HG03565 (cell line): ENCODE results near the gene MYO5A.
"Not testable (repeated sequence)": the region's sequence is repeated elsewhere in the genome, so short reads cannot be mapped to it uniquely, and the experiment has no call there.

Experiments
- ATAC-seq: cut with Tn5 transposase; IDR thresholded peaks from one replicate; pipeline ENCODE4 v1.9.1; 2021; ENCODE audit warnings: mild to moderate bottlenecking, moderate library complexity; ENCODE audit not compliant: unreplicated experiment

MYO5A gene

DNA sequence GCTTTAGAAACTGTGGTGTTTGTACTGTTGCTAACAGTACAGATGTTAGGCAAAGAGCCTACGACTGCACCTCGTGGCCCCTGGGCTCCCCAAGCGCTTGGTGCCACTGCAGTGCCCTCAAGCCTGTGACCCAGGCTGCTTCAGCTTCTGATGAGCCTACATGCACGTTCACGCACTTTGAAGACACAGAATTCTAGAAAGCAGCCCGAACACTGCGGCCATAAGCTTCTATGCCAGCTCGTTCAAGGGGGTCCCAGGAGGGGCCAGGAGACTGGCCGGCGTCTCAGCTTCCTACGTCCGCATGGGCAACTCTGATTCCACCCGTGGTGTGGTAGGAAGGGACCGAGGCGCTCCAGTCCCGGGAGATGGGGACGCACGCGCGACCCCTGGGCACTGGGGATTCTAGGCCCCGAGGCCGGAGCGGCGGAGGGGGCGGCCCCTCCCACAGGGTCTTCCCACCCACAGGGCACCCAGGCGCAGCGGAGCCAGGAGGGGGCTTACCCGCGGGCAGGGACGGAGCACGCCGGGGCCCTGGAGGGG is 233.7 kb downstream of the MYO5A start:
- ATAC-seq: no peak

DNA sequence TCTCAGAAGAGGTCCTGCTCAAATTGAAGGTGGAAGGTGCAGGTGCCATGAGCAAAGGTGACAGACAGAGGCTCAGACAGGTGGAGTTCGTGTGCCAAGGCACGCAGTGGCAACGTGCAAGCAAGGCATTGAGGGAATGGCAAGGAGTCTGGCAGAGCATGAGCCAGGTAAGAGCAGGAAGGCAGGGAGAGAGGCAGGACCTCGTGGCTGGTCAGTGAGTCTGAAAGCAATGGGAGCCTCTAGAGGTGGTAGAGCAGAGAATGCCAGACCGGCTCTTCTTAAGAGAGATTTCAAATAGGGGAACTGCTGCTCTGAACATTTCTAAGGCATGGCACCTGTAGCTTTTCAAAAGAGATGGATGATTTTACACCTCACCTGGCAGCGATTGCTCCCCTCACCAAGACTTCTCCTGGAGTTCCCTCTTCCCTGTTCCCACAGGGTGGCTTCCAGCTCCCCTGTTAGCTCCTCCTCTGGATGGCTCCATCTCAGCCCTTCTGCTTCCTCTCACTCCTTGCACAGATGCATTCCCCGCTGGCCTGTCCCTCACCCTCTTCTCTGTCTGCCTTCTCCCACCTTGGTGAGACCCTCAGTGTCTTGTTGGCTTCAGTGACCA is 235.8 kb downstream of the MYO5A start:
- ATAC-seq: no peak

DNA sequence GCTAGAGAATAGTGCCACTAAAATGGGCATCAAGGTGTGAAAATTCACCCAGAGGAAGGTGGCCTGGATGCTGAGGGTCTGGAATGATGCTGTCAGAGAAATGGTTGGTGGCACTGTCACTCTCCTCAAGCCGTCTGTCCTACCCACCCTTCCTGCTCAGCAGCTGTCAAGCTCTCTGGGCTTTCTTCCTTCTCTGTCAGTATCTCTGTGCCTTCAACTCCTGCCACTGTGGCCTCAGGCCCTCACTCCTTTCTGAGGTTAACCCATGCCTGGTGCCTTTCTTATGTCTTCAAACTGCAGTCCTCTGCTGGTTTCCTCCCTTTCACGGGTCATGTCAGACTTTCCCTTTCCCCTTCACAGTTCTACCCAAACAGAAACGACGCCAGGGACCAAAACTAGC is 237.5 kb downstream of the MYO5A start:
- no peak for ATAC-seq

DNA sequence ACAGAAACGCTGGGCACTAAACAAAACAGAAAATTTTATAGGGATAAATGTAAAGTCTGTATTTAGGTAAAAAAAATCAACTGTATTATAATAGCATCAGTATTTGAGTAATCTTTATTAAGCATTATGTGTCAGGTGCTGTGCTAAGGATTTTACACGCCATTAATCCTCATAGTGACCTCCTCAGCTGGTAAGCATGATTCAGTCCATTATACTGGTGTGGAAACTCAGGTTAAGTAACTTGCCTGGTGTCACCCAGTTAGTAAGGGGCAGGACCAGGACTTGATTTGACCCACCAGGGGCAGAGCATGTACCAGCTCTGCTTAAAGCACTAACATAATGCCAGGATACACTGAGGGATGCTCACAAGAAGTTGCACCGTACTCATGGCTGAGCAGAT is 237.9 kb downstream of the MYO5A start:
- no peak for ATAC-seq

DNA sequence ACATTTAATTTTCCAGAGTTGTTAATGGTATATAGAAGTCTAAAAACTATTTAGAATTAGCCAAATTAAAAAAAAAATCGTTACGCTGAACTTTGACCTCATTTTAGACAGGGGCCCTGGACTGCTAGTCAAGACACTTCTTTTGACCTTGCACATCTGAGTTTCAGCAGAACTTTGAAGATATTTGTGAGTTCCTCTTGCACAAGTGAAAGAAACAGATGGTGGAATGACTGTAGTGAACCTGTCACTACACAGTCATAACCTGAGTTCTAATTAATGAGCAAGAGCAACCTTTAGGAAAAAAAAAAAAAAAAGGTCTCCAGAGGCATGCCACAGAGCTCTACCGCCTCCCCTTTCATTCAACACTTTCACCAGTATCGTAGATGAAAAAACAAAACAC is 238.4 kb downstream of the MYO5A start:
- peak; percentile 60 for ATAC-seq

DNA sequence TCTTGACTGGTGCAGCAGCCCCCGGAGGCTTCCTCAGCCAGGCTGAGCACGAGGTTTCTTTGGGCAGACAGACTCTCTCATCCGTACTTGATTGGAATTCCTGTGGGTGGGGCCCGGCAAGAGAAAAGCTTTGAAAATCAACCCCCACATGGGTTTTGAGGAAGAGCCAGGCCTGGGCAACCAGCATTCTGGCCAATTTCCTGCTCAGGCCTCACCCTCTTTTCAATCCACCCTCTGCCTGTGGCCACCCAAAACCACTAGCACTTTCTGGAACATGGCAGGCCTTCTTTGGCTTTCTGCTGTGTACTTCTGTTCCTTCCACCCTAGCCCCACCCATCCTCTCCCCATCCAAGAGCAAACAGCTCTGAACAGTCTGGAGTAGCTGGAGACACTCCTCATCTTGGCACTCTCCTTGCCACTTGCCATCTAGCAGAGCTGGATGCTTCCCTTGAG is 239.0 kb downstream of the MYO5A start:
- no peak for ATAC-seq

DNA sequence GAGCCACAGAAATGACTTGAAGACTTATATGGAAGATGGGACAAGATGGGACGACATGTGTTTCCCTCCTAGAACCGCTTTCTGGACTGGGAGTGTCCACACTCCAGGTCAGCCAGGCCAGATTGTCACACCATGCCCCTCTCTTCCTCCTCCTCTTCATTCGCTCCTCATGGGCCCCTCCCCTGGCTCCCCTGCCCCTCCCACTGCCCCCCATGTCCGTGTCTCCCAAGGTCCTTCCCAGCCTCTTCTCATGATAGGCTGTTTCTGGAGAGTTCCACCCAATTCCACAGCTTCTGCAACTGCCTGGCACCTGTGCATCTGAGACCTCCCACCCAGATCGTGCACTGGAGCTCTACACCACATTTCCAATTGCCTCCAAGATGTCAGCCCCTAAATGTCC is 239.7 kb downstream of the MYO5A start:
- ATAC-seq: no peak

DNA sequence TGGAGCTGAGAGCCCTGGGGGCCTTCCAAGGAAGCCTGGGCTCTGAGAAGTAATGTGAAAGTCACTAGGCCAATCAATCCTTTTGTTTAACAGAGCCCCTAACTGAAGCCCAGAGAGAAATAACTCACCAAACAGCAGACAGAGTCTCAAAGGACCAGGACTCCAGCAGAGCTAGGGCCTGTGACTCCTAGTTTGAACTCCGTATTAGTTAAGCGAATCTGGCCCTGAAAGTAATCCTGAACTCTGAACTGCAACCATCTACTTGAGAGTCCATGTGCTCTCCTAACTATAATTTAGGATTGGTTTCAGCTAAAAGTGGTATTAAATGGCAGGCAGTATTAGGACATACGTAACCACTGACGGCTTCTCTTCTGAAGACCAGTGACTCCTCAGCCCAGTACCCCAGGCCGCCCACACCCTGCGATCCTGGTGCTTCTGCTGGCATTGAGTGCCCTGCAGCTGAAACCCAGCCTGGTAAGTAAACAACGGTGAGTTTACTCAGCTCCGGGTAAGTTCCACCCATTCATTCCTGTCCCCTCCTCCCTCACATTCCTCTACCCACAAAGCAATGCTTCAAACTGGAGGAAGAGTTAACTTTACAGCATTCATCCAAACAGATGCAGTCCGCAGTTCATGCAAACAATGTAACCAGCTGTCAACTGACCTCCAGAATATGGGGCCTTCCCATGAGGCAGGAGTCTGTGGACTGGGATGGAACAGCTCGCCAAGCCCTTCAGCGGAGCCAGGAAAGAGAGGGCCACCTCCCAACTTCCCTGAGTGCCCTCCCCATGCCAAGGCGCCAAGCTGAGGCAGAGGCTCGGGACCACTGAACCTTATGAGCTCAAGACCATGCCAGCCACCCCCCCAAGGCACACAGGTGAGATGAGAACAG is 240.4 kb downstream of the MYO5A start:
- no peak for ATAC-seq

DNA sequence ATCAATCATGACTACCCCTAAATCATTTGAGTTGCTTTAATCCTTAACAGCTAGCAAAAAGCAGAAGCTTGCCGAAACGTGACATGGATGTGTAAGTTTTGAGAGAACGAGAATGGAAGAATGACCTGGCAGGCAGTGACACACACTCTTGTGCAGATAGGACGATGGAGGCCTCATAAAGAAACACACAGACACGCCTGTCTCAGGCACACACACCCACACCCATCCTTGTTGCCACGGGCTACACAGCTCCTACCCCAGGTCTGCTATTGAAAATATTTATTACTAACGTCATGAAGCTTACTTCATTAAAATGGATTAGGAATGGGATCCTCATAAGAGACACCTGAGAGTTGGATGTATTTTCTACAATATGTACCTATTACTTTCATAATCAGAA is 241.6 kb downstream of the MYO5A start:
- no peak for ATAC-seq

DNA sequence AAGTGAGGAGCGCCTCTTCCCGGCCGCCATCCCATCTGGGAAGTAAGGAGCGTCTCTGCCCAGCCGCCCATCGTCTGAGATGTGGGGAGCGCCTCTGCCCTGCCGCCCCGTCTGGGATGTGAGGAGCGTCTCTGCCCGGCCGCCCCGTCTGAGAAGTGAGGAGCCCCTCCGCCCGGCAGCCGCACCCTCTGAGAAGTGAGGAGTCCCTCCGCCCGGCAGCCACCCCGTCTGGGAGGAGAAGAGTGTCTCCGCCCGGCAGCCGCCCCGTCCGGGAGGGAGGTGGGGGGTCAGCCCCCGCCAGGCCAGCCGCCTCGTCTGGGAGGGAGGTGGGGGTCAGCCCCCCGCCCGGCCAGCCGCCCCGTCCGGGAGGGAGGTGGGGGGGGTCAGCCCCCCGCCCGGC is 242.7 kb downstream of the MYO5A start:
- ATAC-seq: not testable (repeated sequence)

DNA sequence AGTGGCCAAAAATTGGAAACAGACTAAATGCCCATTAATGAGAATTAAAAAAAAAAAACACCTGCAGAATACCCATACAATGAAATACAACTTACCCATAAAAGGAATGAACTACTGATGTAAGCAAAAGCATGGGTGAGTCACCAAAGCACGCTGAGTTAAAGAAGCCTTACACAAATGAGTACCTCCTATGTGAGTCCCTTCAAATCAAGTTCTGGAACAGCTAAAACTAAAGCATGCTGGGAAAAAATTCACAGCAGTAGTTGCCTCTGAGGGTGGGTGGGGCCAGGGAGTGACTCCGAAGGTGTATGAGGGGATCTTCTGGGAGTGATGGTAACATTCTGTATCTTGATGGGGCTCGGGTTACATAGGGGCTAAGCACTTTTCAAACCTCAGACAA is 244.5 kb downstream of the MYO5A start:
- ATAC-seq: no peak

DNA sequence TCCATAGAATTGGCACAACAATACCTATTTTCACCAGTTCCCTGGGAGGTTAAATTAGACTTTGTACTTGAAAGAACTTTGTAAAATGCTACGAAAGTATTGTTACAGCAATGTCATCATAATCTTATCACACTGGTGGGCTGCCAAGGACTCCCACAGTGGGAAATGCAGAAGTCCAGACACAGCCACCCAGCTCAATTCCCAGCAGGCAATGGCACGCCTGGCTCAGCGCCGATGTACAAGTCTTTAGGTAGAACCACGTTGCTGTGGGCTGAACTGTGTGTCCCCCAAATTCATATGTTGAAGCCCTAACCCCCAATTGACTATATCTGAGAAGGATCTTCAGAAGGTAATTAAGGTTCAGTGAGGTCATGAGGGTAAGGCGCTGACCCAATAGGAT is 245.4 kb downstream of the MYO5A start:
- no peak for ATAC-seq

DNA sequence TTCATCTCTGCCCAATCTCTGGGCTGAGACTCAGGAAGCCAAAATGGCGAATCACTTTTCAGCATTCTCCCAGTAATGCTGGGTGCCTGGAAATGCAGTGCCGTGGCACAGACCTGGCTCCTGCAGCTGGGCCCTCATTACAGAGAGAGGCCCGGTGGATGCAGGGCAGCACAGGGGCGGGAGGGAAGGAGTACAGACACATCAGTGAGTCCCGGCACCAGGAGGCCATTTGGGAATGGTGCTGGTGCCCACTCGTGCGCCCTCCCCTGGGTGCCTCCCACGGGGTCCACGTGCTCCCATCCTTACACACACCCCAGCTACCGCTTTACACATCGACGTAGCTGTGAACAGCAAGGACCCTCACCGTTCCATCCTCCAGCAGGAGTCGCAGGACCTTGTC is 246.3 kb downstream of the MYO5A start:
- ATAC-seq: no peak

DNA sequence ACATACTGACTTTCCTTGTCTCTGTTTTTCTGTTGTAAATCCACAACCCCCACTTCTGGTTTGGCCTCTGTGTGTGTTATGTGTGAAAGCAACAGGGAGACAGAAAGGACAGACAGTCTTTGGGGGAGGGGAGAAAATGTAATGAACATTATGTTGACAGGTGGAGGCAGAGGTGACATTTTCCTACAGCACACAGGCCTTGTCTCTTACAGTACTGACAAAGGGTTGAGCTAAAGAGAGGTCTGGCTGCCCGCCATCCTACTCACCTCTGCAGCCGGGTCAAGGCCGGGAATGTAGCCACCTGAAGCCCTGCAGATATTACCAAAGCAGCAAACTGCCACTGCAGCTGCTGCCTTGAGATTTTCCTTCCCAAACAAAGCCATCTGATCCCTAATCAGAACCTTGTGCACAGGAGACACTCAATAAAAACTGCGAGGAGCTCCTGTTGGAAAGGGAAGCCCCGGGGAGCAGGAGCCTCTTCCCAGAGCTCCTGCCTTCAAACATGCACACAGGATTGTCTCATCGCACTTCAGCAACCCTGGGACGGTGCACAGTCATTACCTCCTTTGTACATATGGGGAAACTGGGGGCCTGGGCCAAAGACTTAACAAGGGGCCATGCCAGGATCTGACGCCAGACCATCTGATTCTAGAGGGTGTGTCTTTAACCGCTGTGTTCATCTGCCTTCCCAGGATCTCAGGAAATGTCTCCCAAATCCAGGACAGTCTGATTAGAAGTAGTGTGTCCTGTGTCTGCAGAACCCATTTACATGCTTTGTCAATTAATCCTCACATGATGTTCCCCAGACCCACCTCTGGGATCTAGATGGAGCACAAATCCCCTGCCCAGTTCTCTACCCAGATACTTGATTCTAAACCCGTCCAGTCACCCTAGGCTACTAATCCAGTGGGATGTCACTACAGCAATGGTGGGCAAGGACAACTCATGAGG is 247.3 kb downstream of the MYO5A start:
- ATAC-seq: no peak

DNA sequence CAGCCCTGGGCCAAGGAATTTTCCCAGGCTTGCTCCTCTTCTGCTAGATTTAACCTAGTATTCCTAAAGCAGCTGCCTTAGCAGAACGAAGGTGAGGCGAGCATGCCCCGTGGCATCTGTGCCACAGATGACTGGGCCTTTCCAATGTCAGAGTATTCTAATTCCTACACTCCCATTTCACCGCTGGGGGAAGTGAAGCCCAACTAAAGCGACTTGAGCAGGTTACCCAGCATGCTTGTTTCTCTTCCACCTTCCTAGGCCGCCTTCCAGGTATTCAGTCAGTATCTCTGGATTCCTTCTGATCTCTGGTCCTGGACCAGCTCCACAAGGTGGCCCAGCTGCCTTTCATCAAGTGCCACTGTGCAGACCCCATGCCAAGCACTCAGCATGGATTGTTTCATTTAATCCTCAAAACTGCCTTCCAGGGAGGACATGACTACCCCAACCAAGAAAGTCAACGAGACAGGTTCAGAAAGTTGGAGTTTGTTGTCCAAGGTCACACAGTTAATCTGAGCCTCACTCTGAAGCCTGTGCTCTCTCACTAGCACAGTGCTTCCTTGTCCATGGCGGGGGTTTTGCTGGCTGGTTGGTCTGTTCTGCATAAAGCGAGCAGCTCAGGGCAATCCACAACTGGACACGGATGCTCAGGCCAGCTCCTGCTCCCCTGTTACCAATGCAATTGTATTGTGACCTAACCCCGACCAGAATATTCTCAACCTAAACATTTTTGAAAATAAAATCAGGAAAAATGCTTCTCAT is 248.2 kb downstream of the MYO5A start:
- no peak for ATAC-seq

DNA sequence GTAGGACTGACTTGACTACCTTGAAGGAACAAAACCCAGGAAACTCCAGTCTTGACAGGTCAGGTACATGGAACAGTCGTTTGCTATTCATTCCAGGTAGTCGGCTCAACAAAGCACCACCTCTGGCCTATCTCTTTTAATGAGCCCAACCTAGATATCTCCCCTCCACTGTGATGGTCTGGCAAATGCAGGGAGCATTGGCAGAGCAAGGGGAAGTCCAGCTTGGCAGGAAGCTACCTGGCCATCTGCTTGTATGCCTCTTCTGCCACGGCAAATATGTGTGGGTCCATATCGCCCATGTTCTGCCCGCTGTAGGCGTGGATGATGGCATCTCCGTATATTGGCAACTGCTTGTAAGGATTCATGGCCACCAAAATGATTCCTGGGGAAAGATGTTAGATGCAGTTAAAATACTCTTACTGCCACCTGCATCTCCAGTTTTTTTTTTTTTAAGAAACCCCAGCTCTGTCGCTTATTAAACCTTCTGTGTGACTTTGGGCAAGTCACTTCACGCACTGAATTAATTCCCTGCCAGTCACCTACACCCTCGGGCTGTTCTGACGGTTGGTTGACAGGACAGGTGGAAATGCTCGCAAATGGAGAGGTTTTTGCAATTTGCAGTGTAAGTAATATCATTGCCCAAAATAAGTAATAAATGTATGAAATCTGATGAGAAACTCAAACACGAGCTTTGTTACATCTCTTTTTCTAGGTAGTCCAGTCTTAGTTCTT is 249.9 kb downstream of the MYO5A start:
- no peak for ATAC-seq

DNA sequence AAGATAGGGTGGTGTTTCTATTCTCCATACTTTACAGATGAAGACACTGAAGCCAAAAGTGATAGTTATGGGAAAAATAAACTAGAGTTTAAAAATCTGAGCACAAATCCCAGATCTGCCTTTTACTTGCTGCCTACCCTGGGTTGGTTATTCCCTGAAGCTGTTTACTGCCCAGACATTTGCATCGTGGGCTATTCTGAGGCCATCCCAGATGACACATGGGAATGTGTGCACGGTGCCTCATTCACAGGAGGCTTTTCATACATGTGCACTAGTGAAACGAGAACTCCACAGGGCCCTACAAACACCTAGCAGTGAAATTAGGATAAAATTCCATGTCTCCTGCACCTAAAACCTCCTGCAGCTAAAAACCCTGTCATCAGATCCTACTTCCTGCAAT is 250.5 kb downstream of the MYO5A start:
- ATAC-seq: no peak

DNA sequence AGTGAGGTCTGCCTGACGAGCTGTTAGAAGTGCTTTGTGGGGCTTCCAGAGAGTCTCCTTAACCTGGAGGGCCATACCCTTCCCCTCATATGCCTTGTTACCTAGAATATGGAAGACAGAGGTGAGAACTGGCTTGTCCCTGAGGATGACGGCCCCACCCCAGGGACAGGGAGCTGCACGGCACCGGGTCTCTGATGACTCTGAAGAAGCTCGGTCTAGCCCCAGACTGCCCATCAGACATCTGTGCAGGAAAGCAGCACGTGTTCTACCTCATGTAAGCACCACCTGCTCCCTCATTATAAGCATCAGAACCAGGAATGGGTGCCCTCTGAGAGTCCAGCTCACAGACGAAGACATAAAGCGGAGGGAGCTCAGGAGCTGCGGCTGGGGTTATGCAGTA is 251.1 kb downstream of the MYO5A start:
- ATAC-seq: no peak

DNA sequence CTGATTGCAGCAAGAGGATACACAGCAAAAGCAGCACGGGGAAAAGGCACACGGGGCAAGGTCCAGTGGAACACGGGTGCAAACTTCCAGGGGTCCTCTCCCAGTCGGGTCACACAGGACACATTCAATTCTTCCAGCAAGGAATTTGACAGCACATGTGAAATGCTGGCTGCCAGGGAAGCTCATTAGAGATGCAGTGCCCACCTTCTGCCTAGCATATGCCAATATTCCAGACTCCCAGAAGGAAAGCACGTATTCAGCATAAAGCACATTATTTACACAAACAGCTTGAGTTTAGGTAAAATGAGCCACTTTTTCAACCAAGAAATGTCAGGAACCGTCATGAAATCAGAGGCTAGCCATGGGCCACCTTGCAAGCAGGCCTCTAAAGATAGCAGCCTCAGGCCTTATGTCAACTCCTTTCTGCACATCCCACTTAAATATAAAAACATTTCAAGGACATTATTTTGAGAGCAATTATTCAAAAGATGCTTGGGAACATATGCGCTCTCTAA is 252.4 kb downstream of the MYO5A start:
- no peak for ATAC-seq
